Activated B cell treated with CpG ODN at 0.5 μM for 24 hours (primary cell): Measurements from ENCODE around the gene MFAP1. TPM values are rescaled to one million over a fixed set of nuclear protein-coding genes. Genes with fewer than 3 reads are reported as not detected.
"Not testable (repeated sequence)": the region's sequence is repeated elsewhere in the genome, so short reads cannot be mapped to it uniquely, and the experiment has no call there.

Experiments used
- ATAC-seq: fragments of 200-7000 bp; cut with Tn5 transposase; one replicate; pipeline ENCODE4 v1.10.0; 2021; ENCODE audit warnings: low read depth, mild to moderate bottlenecking, moderate library complexity
- CTCF ChIA-PET: fragments of 350-600 bp; sonication (Branson Sonifier 250); formaldehyde crosslinking; loops from one replicate; lab custom pipeline; 2021; ENCODE audit warnings: antibody characterized with exemption; lab: Charles Lee
- POLR2A ChIA-PET: fragments of 350-600 bp; sonication (Branson Sonifier 250); formaldehyde crosslinking; loops from one replicate; lab custom pipeline; 2021; ENCODE audit warnings: antibody characterized with exemption; lab: Charles Lee
- DNase-seq: peaks from one replicate; pipeline ENCODE4 v3.0.0; 2022
- H3K27ac Mint-ChIP-seq: one replicate; pipeline ENCODE4 v1.8.0; 2020; ENCODE audit warnings: mixed read lengths
- H3K27me3 Mint-ChIP-seq: one replicate; pipeline ENCODE4 v1.8.0; 2021; ENCODE audit warnings: mixed read lengths
- H3K36me3 Mint-ChIP-seq: one replicate; pipeline ENCODE4 v1.8.0; 2021; ENCODE audit warnings: low read depth, mixed read lengths
- H3K4me1 Mint-ChIP-seq: one replicate; pipeline ENCODE4 v1.8.0; 2021; ENCODE audit warnings: mixed read lengths
- H3K4me3 Mint-ChIP-seq: one replicate; pipeline ENCODE4 v1.8.0; 2020; ENCODE audit warnings: mild to moderate bottlenecking, mixed read lengths
- H3K9me3 Mint-ChIP-seq: one replicate; pipeline ENCODE4 v1.8.0; 2020; ENCODE audit warnings: mixed read lengths
- CTCF ChIP-seq: fragments of 200-600 bp; IDR thresholded peaks from one replicate; pipeline ENCODE4 v1.8.0; 2022; ENCODE audit warnings: antibody characterized with exemption, mild to moderate bottlenecking
- intact Hi-C: fragments of 100-400 bp; cut with micrococcal nuclease; formaldehyde crosslinking; loops from one replicate; pipeline ENCODE4 v1.15.1; 2024
- total RNA-seq: library from RNA; stranded (reverse); gene quantifications from 2 replicates; pipeline ENCODE4 v1.2.3, GENCODE V29; 2022

The MFAP1 gene
- total RNA-seq, 1 donor from 2014 or later: 26.1 TPM

- intact Hi-C loops: loop anchor here (10.0 kb wide), 1 partner anchor 313 kb away; the partner anchor contains the start of gene MAP1A
- CTCF ChIA-PET: interaction anchor here (1.7 to 1.9 kb wide), 2 partner anchors 27 to 52 kb away, joined by 4 to 8 read pairs; partner anchors contain the start of genes ELL3 and HYPK
- H3K36me3 Mint-ChIP-seq: peaks cover 13% of the 10 kb centered on the region
- DNase-seq: no peak
- peak overlapping the region; percentile 89 for H3K4me3 Mint-ChIP-seq
- H3K9me3 Mint-ChIP-seq: no peaks in the 10 kb centered on the region
- H3K4me1 Mint-ChIP-seq: peaks cover 62% of the 10 kb centered on the region
- no peak for TF ChIP-seq CTCF
- POLR2A ChIA-PET: interaction anchor here (0.6 to 2.5 kb wide), 6 partner anchors 19 to 82 kb away, joined by 5 to 20 read pairs (median 7); partner anchors contain the start of genes ELL3, HYPK, PDIA3 and SERINC4
- H3K27ac Mint-ChIP-seq: peak overlapping the region; percentile 71
- ATAC-seq: no peak
- H3K27me3 Mint-ChIP-seq: no peaks in the 10 kb centered on the region
Observed at GRCh38 chr15:43828061-43828657, 3.7 kb upstream of the MFAP1 start.

GRCh38 chr15:43826508-43827341 is 2.2 kb upstream of the MFAP1 start, which contains the start of gene WDR76:
WDR76 (plus strand) TSS chr15:43827002; CDS start chr15:43827033, 31 bp downstream.
- CTCF ChIA-PET: interaction anchor here (1.7 to 1.9 kb wide), 2 partner anchors 26 to 50 kb away, joined by 4 to 8 read pairs; partner anchors contain the start of genes ELL3 and HYPK

GRCh38 chr15:43826029-43826507 is 1.6 kb upstream of the MFAP1 start:
- Mint-ChIP-seq H3K27me3 (no peaks in the 10 kb centered on the region), H3K4me1 (peaks cover 73% of the 10 kb centered on the region), H3K36me3 (peaks cover 17% of the 10 kb centered on the region), H3K4me3 (peak overlapping the region; percentile 89), H3K9me3 (no peaks in the 10 kb centered on the region), H3K27ac (peak overlapping the region; percentile 83)
- intact Hi-C loops: loop anchor here (10.0 kb wide), 1 partner anchor 311 kb away; the partner anchor contains the start of gene MAP1A
- ChIA-PET CTCF (no interaction called here), POLR2A (interaction anchor here (0.7 to 2.5 kb wide), 3 partner anchors 10 to 80 kb away, joined by 3 to 20 read pairs (median 5); partner anchors contain the start of genes ELL3 and PDIA3)
- DNase-seq (no peak), ATAC-seq (no peak)
- no peak for TF ChIP-seq CTCF

More at GRCh38 chr15:43826508-43827341, 2.2 kb upstream of the MFAP1 start, which contains the start of gene WDR76:
- Mint-ChIP-seq H3K27ac (peak within 1 kb of the TSS; percentile 83), H3K27me3 (no peaks in the 10 kb centered on the region), H3K36me3 (peaks cover 12% of the 10 kb centered on the region), H3K9me3 (no peaks in the 10 kb centered on the region), H3K4me3 (peak within 1 kb of the TSS; percentile 89), H3K4me1 (peaks cover 67% of the 10 kb centered on the region)
- ATAC-seq (peak; percentile 74), DNase-seq (peak; percentile 73)
- intact Hi-C loops: loop anchor here (10.0 kb wide), 1 partner anchor 312 kb away; the partner anchor contains the start of gene MAP1A
- POLR2A ChIA-PET: interaction anchor here (0.5 to 2.5 kb wide), 8 partner anchors 9 to 1554 kb away, joined by 3 to 20 read pairs (median 7); partner anchors contain the start of genes ELL3, HYPK, PDIA3 and SERINC4
- no peak for TF ChIP-seq CTCF

GRCh38 chr15:43825305-43825704 is 815 bp upstream of the MFAP1 start:
- not testable (repeated sequence) for ATAC-seq, DNase-seq, H3K27ac Mint-ChIP-seq, H3K27me3 Mint-ChIP-seq, H3K9me3 Mint-ChIP-seq
- intact Hi-C loops: loop anchor here (2.0 to 10.0 kb wide), 2 partner anchors 25 to 311 kb away; partner anchors contain the start of genes HYPK, MAP1A and SERINC4
- POLR2A ChIA-PET: interaction anchor here (0.6 to 2.6 kb wide), 11 partner anchors 10 to 602 kb away, joined by 3 to 52 read pairs (median 11); partner anchors contain the start of genes ELL3, GOLM2, HYPK and PDIA3
- peaks cover 17% of the 10 kb centered on the region for H3K36me3 Mint-ChIP-seq
- peak overlapping the region; percentile 89 for H3K4me3 Mint-ChIP-seq
- CTCF ChIA-PET: interaction anchor here (1.2 to 1.5 kb wide), 2 partner anchors 25 to 49 kb away, joined by 5 to 8 read pairs; partner anchors contain the start of genes ELL3, HYPK and SERINC4
- H3K4me1 Mint-ChIP-seq: peaks cover 67% of the 10 kb centered on the region

- POLR2A ChIA-PET: interaction anchor here (0.7 to 2.6 kb wide), 5 partner anchors 13 to 278 kb away, joined by 3 to 11 read pairs (median 5); partner anchors contain the start of genes ELL3, HYPK and SERINC4
- Mint-ChIP-seq H3K27ac (no peak overlapping the region), H3K4me1 (peaks cover 41% of the 10 kb centered on the region), H3K36me3 (peaks cover 37% of the 10 kb centered on the region), H3K4me3 (no peak overlapping the region), H3K9me3 (no peaks in the 10 kb centered on the region), H3K27me3 (no peaks in the 10 kb centered on the region)
- TF ChIP-seq CTCF: no peak
- DNase-seq: no peak
- no peak for ATAC-seq
- CTCF ChIA-PET: no interaction called here
- intact Hi-C loops: loop anchor here (10.0 kb wide), 1 partner anchor 307 kb away; the partner anchor contains the start of gene MAP1A
Observed at GRCh38 chr15:43821505-43821904, 3.0 kb downstream of the MFAP1 start.

- ATAC-seq, CTCF ChIA-PET: not testable (repeated sequence)
Observed at GRCh38 chr15:43815064-43815463, 9.4 kb downstream of the MFAP1 start.

More at GRCh38 chr15:43815064-43815463, 9.4 kb downstream of the MFAP1 start:
- intact Hi-C loops, H3K4me1 Mint-ChIP-seq, H3K4me3 Mint-ChIP-seq, POLR2A ChIA-PET, H3K27me3 Mint-ChIP-seq, DNase-seq, H3K27ac Mint-ChIP-seq, H3K9me3 Mint-ChIP-seq: not testable (repeated sequence)
- H3K36me3 Mint-ChIP-seq: peaks cover 72% of the 10 kb centered on the region
